DMS79 treated with DMSO at 0.1 percent for 48 hours (cell line): ENCODE data around the gene MCTP1.
A peak's percentile ranks its signal among the peaks of the same experiment; 100 is the strongest.

Experiments used
- DNase-seq: peaks from one replicate; lab custom pipeline; 2025; lab: John Stamatoyannopoulos, UW

MCTP1 gene

GRCh38 chr5:94810877-94811276 lies 474.0 kb downstream of the MCTP1 start:
- DNase-seq, result no peak

DNA sequence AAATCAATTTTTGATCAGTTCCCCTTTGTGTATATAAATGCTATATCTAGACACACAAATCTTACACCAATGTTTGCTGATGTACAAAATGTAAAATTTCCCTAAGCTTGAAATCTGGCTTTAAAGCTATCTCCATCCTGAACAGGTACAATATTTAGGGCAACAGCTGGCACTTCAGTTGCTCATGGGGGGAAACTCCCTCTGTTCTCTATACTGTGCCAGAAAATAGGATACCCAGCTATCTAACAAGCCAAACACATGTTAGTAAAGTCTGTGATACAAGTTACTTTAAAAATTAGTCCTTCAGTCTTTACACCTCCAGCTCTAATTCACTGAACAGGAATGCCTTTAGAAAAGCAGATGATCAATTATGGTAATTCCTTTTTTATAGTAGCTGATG lies 474.6 kb downstream of the MCTP1 start:
- no peak for DNase-seq

DNA sequence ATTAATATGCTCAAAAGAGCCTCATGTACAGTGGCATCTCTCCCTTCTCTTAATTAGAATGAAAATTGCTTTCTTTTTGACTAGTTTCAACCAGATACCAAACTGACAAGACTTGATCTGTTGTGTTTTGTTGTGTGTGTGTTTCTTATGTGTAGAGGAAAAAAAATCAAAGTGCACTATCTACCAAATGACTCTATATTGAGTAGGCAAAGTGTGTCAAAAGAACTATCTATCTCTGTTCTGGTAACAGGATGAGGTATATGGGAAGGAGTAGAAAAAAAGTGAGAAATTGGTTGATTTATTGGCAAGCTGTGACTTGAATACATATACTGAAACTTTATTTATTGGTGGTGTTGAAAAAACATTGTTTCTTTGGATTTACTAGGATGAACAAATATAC lies 476.4 kb downstream of the MCTP1 start:
- no peak for DNase-seq

DNA sequence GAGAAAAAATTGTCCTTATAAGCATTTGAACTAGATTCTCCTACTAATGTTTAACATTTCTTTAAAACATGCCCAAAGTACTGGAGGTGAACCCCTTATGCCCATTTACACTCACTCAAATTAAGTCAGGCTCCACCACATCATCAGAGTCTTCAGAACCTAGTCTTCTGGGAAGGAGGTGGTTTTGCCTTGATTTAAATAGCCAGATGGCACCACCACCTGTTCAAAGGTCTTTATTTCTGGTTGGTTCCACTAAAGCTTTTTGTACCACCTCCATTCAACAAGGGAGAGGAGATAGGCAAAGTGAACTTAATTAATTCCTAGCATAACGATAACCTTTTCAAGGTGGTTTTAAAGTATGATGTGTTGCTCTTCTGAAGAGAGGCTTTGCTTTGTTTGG lies 476.9 kb downstream of the MCTP1 start:
- peak; percentile 17 for DNase-seq

GRCh38 chr5:94802450-94802849 lies 482.4 kb downstream of the MCTP1 start:
- no peak for DNase-seq

DNA sequence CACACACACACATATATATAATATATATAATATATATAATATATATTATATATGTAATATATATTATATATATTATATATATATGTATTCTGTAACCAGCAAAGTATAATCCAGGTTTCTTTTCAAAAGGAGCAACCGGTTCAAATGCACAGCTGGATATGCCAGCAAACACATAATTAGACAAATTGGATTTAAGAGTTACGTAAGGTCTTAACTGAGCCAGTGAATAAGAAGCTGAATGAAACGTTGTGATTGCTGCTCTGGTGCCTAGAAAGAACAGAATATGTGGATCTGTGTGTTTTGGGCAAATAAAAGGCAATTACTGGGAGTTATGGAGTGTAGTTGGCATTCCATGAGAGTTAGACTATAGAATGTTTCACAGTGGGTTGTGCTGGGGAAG lies 488.3 kb downstream of the MCTP1 start:
- DNase-seq, result no peak

- DNase-seq, result peak; percentile 25
Measured at GRCh38 chr5:94793816-94794198, 491.1 kb downstream of the MCTP1 start.

DNA sequence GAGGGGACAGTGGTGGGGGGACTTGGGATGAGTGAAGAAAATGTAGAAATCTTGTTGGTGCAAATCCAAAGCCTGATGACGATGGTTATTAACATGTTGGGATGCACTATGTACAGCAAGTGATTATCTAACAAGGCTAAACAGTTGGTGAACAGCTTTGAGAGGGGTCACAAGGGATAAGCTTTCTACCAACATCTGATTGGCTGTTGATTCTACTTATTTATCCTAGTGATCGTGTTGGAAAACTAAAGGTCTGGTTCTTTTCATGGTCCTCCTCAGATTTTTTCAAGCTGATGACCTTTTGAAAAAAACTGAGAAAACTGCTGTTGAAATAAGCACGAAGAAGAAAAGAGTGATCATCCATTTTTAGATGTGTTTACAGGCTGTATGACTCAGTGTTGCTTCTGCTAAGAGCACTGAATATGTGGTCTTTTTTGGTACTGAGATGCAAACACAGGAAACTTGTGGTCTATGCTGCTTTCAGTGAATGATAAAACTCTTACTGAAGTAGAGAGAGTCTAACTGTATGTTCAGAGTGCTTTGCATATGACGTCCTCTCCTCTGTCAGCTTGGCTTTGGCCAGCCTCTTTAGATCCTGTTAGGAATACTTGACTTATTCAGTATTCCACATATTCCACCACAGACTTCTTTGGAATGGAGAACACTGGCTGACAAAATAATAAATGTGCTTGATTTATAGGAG lies 491.6 kb downstream of the MCTP1 start:
- no peak for DNase-seq

GRCh38 chr5:94791829-94792228 lies 493.1 kb downstream of the MCTP1 start:
- DNase-seq, result no peak

- DNase-seq, result no peak
Measured at GRCh38 chr5:94788527-94788926, 496.4 kb downstream of the MCTP1 start.

DNA sequence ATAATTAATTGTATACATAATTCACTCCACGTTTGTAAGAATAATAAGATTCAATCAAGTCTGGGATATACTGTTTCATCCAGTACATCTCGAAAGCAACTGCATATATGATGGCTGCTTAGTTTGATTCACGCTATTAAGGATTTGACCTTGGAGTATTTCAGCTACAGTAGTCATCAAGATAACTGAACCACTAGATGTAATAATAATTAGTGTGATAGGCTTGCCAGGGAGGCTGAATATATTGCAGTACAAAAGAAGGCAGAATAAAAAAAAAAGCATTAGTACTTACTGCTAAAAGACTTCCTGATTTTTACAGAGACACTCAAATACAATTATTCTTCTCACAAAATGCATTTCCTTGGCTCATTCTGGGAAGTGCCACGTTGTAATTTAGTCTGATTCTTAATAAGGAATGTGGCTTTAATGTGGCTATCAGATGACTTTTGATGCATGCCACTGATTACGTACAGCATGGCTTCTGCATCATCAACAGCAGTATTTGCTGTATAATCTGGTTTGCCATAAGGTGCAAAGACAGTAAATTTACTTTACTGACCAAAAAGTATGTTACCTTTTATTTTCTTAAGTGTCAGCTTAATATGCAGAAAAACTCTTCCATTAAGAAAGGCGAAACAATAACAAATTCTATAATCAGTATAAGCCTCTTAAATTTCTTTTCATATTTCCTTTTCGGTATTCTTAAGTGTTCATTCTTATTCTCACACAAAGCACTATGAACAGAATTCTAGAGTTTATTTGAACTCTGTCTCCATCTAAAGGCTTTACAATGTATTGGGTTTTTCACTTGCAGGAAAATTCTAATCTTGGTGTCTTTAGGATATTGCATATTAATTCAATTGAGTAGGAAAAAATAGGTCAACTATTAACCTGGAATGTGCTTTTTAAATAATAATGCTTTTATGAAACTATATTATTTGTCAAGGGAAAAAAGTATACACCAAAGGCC lies 500.1 kb downstream of the MCTP1 start:
- DNase-seq, result peak; percentile 41

GRCh38 chr5:94782383-94782782 lies 502.5 kb downstream of the MCTP1 start:
- DNase-seq, result peak; percentile 61

GRCh38 chr5:94779684-94780083 lies 505.2 kb downstream of the MCTP1 start:
- no peak for DNase-seq

- DNase-seq, result no peak
Measured at GRCh38 chr5:94778732-94779131, 506.2 kb downstream of the MCTP1 start.

DNA sequence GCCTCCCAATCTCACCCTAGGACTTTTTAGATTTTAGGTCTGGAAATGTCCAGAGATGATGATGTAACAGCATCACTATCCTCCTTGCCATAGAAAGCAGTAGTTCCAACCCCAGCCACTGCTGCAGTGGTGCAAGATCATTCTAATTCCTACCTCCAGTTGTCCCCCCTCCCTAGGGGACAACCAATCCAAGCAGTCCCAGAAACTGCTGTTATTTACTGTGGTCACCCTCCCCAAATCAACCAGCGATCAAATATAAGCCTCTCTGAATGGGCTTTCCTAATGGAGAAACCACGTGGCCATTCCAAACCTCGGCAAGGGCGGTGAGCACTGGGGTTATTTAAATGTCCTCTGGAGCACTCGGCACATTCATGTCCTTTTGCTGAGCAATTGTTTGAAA lies 506.6 kb downstream of the MCTP1 start:
- DNase-seq, result no peak

GRCh38 chr5:94777056-94777880 lies 507.6 kb downstream of the MCTP1 start:
- DNase-seq, result no peak

- DNase-seq, result no peak
Measured at GRCh38 chr5:94776167-94776566, 508.7 kb downstream of the MCTP1 start.

GRCh38 chr5:94775088-94775487 lies 509.8 kb downstream of the MCTP1 start:
- DNase-seq, result no peak

- no peak for DNase-seq
Measured at GRCh38 chr5:94771742-94772141, 513.2 kb downstream of the MCTP1 start.

DNA sequence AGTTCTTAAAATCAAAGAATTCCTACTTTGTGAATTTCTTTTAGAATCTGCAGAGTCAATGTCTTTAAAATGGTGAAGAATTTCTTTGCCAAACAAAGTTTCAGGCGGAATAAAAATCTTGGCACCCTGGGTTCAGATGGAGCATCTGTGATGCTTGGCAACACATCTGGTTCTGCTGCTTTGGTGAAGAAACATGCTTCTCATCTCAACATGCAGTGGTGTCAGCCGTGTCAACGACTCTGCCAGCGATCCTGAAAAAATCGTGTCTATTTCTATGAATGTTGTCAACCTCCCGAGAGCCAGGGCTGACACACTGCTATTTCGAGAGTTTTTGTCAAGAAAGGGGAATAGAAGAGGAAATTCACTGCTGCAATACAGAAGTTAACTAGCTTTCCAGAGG lies 514.9 kb downstream of the MCTP1 start:
- DNase-seq, result no peak

DNA sequence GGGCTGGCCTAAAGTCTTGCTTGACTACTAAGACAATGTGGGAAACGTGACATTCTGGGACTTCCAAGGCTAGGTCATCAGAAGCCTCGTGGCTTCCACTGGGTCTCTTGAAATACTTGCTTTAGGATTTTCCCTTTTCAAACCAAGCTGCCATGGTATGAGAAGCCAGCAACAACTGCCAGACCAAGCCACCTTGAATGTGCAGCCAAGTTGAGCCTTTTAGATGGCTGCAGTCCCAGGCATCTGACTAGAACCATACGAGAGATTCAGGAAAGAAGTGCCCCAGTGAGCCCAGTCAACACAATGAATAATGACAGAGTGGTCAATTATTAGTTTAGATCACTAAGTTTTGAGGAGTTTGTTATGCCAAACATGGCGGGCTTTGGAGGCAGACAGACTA lies 523.1 kb downstream of the MCTP1 start:
- no peak for DNase-seq

GRCh38 chr5:94761055-94761454 lies 523.8 kb downstream of the MCTP1 start:
- no peak for DNase-seq
